Hepatocyte (in vitro differentiated cells): Measurements from ENCODE around the gene SLAMF9. TPM values are rescaled to one million over a fixed set of nuclear protein-coding genes. Genes with fewer than 3 reads are reported as not detected.

ENCODE experiments used
- DNase-seq: peaks from one replicate; pipeline ENCODE4 v3.0.0-alpha.2; 2016; ENCODE audit warnings: low spot score
- H2AFZ ChIP-seq: fragments of 200-600 bp; sonication (generic); 2 replicates; pipeline ENCODE4 v1.6.0; 2016; ENCODE audit warnings: antibody characterized with exemption, mild to moderate bottlenecking
- H3K27ac ChIP-seq: fragments of 200-600 bp; sonication (generic); 2 replicates; pipeline ENCODE4 v1.5.1; 2016; ENCODE audit warnings: mild to moderate bottlenecking
- H3K27me3 ChIP-seq: fragments of 200-600 bp; sonication (generic); 2 replicates; pipeline ENCODE4 v1.6.1; 2016
- H3K36me3 ChIP-seq: fragments of 200-600 bp; sonication (generic); replicated peaks from 2 replicates; pipeline ENCODE4 v1.5.1; 2016; ENCODE audit warnings: low read depth; ENCODE audit not compliant: insufficient read depth
- H3K4me1 ChIP-seq: fragments of 200-600 bp; sonication (generic); 2 replicates; pipeline ENCODE4 v1.5.1; 2016; ENCODE audit warnings: mild to moderate bottlenecking, moderate library complexity; ENCODE audit not compliant: insufficient read depth
- H3K4me2 ChIP-seq: fragments of 200-600 bp; sonication (generic); 2 replicates; pipeline ENCODE4 v1.6.0; 2016
- H3K4me3 ChIP-seq: fragments of 200-600 bp; sonication (generic); 2 replicates; pipeline ENCODE4 v1.5.1; 2016; ENCODE audit warnings: mild to moderate bottlenecking
- H3K79me2 ChIP-seq: fragments of 200-600 bp; sonication (generic); 2 replicates; pipeline ENCODE4 v1.6.0; 2017; ENCODE audit warnings: mild to moderate bottlenecking
- H3K9me2 ChIP-seq: fragments of 200-600 bp; sonication (generic); replicated peaks from 2 replicates; pipeline ENCODE4 v1.6.0; 2017; ENCODE audit warnings: mild to moderate bottlenecking; ENCODE audit not compliant: insufficient read depth
- H3K9me3 ChIP-seq: fragments of 200-600 bp; sonication (generic); 2 replicates; pipeline ENCODE4 v1.5.1; 2016; ENCODE audit warnings: low read depth, mild to moderate bottlenecking
- H4K20me1 ChIP-seq: fragments of 200-600 bp; sonication (generic); 2 replicates; pipeline ENCODE4 v1.6.0; 2016; ENCODE audit warnings: mild to moderate bottlenecking; ENCODE audit not compliant: insufficient read depth, poor library complexity, severe bottlenecking
- EZH2 ChIP-seq: fragments of 200-600 bp; sonication (generic); IDR thresholded peaks from 2 replicates; pipeline ENCODE4 v1.6.1; 2016; ENCODE audit warnings: antibody characterized with exemption, mild to moderate bottlenecking, borderline replicate concordance
- EZH2phosphoT487 ChIP-seq: fragments of 200-600 bp; sonication (generic); IDR thresholded peaks from one replicate; pipeline ENCODE4 v1.6.1; 2018; ENCODE audit warnings: antibody characterized with exemption, mild to moderate bottlenecking, low read depth, moderate library complexity; ENCODE audit not compliant: unreplicated experiment, severe bottlenecking
- WGBS: methylation state at CpG from one replicate; pipeline ENCODE4 v1.1.6; 2016; ENCODE audit warnings: low lambda C conversion rate; ENCODE audit errors: missing lambda C conversion rate; 5-methylcytosine and 5-hydroxymethylcytosine counted together
- polyA plus RNA-seq: library from polyadenylated mRNA; unstranded; fragments of >200 nt; fragmentation: Nextera tagmentation; extraction: Ambion mirVana; gene quantifications from 2 replicates; pipeline ENCODE4 v1.2.1, GENCODE V29; 2016
- total RNA-seq: library from RNA; depleted of rRNA; stranded (reverse); fragments of >200 nt; gene quantifications from 2 replicates; pipeline ENCODE4 v1.2.3, GENCODE V29; 2014
- TF ChIP-seq, protein P1 (sequence below): fragments of 200-600 bp; sonication (generic); IDR thresholded peaks from 2 replicates; pipeline ENCODE4 v1.5.1; 2016; ENCODE audit warnings: antibody characterized with exemption, mild to moderate bottlenecking; ENCODE audit not compliant: poor library complexity

SLAMF9 gene
- total and polyA plus RNA-seq, 2 experiments from 2014 or later = not detected

DNA sequence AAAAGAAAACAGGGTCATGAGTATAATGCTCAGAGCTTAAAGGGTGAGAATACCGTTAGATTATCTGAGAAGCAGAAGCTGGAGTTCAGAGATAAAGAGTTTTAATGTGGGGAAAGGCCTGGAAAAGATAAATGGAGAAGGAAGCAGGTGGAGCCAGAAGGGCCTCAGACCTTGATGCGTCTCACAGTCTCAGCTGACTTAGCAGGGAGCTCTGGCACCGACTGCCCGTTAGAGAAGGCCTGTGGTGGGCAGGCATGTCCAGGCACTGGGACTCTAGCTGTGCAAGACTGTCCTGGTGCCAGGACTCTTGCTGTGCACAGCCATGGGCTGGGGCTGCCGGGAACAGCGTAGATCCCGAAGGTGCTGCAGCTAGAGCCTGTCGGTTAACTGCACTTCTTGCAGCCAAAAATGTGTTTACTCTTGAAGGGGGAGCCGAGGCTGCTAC, 3.8 kb upstream of the SLAMF9 start:
- Histone ChIP-seq H3K36me3 (no peaks in the 10 kb centered on the region), H4K20me1 (no peaks in the 10 kb centered on the region), H3K4me2 (no peak overlapping the region), H3K4me3 (no peak overlapping the region), H3K4me1 (peaks cover 4% of the 10 kb centered on the region), H3K9me2 (no peaks in the 10 kb centered on the region), H3K9me3 (no peaks in the 10 kb centered on the region), H3K79me2 (no peaks in the 10 kb centered on the region), H3K27me3 (no peaks in the 10 kb centered on the region), H3K27ac (no peak overlapping the region), H2AFZ (no peak overlapping the region)
- 59% methylated on average over 9 of the region's 9 CpGs for WGBS
- no peak for DNase-seq
- TF ChIP-seq EZH2phosphoT487 (no peak), EZH2 (no peak)
- TF ChIP-seq, protein P1, sequence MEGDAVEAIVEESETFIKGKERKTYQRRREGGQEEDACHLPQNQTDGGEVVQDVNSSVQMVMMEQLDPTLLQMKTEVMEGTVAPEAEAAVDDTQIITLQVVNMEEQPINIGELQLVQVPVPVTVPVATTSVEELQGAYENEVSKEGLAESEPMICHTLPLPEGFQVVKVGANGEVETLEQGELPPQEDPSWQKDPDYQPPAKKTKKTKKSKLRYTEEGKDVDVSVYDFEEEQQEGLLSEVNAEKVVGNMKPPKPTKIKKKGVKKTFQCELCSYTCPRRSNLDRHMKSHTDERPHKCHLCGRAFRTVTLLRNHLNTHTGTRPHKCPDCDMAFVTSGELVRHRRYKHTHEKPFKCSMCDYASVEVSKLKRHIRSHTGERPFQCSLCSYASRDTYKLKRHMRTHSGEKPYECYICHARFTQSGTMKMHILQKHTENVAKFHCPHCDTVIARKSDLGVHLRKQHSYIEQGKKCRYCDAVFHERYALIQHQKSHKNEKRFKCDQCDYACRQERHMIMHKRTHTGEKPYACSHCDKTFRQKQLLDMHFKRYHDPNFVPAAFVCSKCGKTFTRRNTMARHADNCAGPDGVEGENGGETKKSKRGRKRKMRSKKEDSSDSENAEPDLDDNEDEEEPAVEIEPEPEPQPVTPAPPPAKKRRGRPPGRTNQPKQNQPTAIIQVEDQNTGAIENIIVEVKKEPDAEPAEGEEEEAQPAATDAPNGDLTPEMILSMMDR = no peak

DNA sequence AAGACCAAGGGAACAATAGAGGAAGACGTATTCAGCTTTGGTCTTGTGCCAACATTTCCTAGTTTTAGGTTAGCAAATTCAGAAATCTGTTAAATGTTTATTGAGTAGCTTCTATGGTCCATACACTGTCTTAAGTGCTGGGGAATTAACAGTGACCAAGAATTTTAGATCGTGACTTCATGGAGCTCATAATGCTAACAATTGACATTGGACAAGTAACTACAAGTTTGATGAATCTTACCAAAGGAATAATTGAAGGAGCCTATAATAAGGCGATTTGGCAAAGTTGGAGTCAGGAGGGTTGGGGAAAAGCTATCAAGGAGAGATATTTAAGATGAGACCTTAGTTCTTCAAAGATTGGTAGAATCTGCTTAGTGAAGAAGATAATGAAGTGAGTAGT, 1.4 kb upstream of the SLAMF9 start:
- no peak for TF ChIP-seq EZH2
- TF ChIP-seq, protein P1 = no peak
- TF ChIP-seq EZH2phosphoT487 = no peak
- Histone ChIP-seq H3K4me3 (no peak overlapping the region), H3K9me2 (no peaks in the 10 kb centered on the region), H3K4me2 (no peak overlapping the region), H3K27ac (no peak overlapping the region), H3K36me3 (no peaks in the 10 kb centered on the region), H4K20me1 (no peaks in the 10 kb centered on the region), H3K4me1 (peaks cover 4% of the 10 kb centered on the region), H2AFZ (no peak overlapping the region), H3K27me3 (peaks cover 5% of the 10 kb centered on the region), H3K9me3 (no peaks in the 10 kb centered on the region), H3K79me2 (no peaks in the 10 kb centered on the region)
- no peak for DNase-seq
- WGBS = 86% methylated on average over 3 of the region's 3 CpGs

DNA sequence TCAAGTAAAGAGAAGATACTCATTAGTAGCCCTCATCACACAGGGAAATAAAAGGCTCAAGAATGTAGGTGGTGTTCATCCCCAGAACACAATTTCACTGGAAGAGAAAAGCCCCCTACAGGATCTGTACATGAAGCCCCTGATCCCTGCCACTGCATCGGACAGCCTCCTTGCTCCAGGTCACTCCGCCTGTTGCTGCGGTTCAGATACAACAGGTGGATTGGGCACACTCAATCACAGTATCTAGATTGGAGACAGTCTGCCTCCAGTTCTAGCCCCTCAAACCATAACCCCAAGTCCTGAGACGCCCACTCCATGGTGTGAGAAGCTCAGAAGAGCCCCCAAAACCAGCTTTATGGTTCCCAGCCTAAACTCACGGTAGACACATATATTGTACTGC, 1.1 kb downstream of the SLAMF9 start:
- Histone ChIP-seq H2AFZ (no peak overlapping the region), H3K79me2 (no peaks in the 10 kb centered on the region), H3K4me2 (no peak overlapping the region), H3K36me3 (no peaks in the 10 kb centered on the region), H3K27ac (no peak overlapping the region), H3K27me3 (peaks cover 5% of the 10 kb centered on the region), H3K4me1 (peaks cover 9% of the 10 kb centered on the region), H3K9me2 (no peaks in the 10 kb centered on the region), H3K9me3 (no peaks in the 10 kb centered on the region), H4K20me1 (no peaks in the 10 kb centered on the region), H3K4me3 (no peak overlapping the region)
- TF ChIP-seq EZH2phosphoT487 (no peak), EZH2 (no peak)
- TF ChIP-seq, protein P1 = no peak
- DNase-seq = no peak
- WGBS = 91% methylated on average over 5 of the region's 5 CpGs

DNA sequence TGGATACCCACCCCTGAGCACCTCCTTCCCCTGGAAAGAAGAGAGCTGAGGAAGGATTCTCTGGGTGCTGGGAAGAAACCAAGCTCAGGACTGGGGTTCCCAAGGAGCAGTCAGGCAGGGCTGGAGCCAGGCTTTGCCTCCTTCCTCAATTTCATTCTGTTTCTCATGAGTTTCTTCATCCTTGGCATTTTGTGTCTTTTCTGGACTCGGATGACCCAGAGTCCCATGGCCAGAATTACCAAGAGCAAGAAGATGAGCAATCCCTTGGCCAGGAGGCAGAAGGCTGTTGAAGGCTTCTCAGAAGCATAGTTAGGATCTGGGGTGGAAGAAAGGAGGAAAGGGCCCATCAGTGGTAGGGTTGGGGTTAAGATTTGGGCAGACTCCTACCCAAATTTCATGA, 2.5 kb downstream of the SLAMF9 start:
- whole genome bisulfite sequencing = 91% methylated on average over 1 of the region's 1 CpG
- Histone ChIP-seq H2AFZ (no peak overlapping the region), H3K9me2 (no peaks in the 10 kb centered on the region), H3K4me1 (peaks cover 8% of the 10 kb centered on the region), H3K27ac (no peak overlapping the region), H3K79me2 (no peaks in the 10 kb centered on the region), H3K36me3 (no peaks in the 10 kb centered on the region), H4K20me1 (no peaks in the 10 kb centered on the region), H3K27me3 (peaks cover 5% of the 10 kb centered on the region), H3K9me3 (no peaks in the 10 kb centered on the region), H3K4me2 (no peak overlapping the region), H3K4me3 (no peak overlapping the region)
- TF ChIP-seq, protein P1 = no peak
- TF ChIP-seq EZH2phosphoT487 = no peak
- no peak for TF ChIP-seq EZH2
- DNase-seq = no peak
